Adrenal gland (tissue), 5 donors: Measurements from ENCODE around the gene PI16.

Experiments used
- CTCF ChIP-seq, 6 experiments: fragments of 450-650 bp in 4 of 6; fragments of 200-600 bp in 2 of 6; sonication (generic) in 1 of 6; IDR thresholded peaks; 1 replicate in 5 of 6; 2 replicates in 1 of 6; pipeline versions ENCODE4 v1.5.1 to v1.8.0; 2016 to 2021; ENCODE audit warnings: antibody characterized with exemption in 6 of 6, mild to moderate bottlenecking in 2 of 6, moderate library complexity in 1 of 6
- POLR2A ChIP-seq, 2 donors: fragments of 450-650 bp; IDR thresholded peaks; one replicate each; pipeline ENCODE4 v1.6.1; 2017; ENCODE audit warnings: antibody characterized with exemption in 2 of 2, mild to moderate bottlenecking in 2 of 2, moderate library complexity in 1 of 2
- donor health status: DM: no; HTN: no; CAD: no.

GRCh38 chr6:36964908-36965307, 10.4 kb downstream of the PI16 start:
- TF ChIP-seq CTCF (IDR thresholded peaks at IDR 0.05) (no peak), POLR2A (IDR thresholded peaks at IDR 0.05) (no peak)
